Endodermal cell (in vitro differentiated cells): Measurements from ENCODE around the gene PPDPF. TPM values are rescaled to one million over a fixed set of nuclear protein-coding genes. Genes with fewer than 3 reads are reported as not detected.
"Not testable (repeated sequence)": the region's sequence is repeated elsewhere in the genome, so short reads cannot be mapped to it uniquely, and the experiment has no call there.

ENCODE experiments used
- DNase-seq: peaks from one replicate; pipeline ENCODE4 v3.0.0-alpha.2; 2017
- H3K27ac ChIP-seq: 2 replicates; pipeline ENCODE4 v1.5.1; 2013; ENCODE audit warnings: mild to moderate bottlenecking, low read depth, low read length, moderate library complexity
- H3K27me3 ChIP-seq: 2 replicates; pipeline ENCODE4 v1.6.1; 2013; ENCODE audit warnings: mild to moderate bottlenecking, low read length, moderate library complexity; ENCODE audit not compliant: insufficient read depth, control insufficient read depth, poor library complexity, severe bottlenecking
- H3K36me3 ChIP-seq: 2 replicates; pipeline ENCODE4 v1.7.0; 2013; ENCODE audit warnings: mild to moderate bottlenecking, low read length, moderate library complexity; ENCODE audit not compliant: control insufficient read depth, insufficient read depth
- H3K4me1 ChIP-seq: one replicate; pipeline ENCODE4 v1.7.0; 2013; ENCODE audit warnings: low read length; ENCODE audit not compliant: control insufficient read depth, insufficient read depth
- H3K4me3 ChIP-seq: 2 replicates; pipeline ENCODE4 v1.5.1; 2013; ENCODE audit warnings: mild to moderate bottlenecking, low read length, moderate library complexity
- H3K9ac ChIP-seq: 2 replicates; pipeline ENCODE4 v1.6.1; 2013; ENCODE audit warnings: mild to moderate bottlenecking, low read length, moderate library complexity; ENCODE audit not compliant: poor library complexity, severe bottlenecking; ENCODE audit errors: extremely low read depth
- H3K9me3 ChIP-seq: 2 replicates; pipeline ENCODE4 v1.6.1; 2013; ENCODE audit warnings: mild to moderate bottlenecking, low read length, moderate library complexity; ENCODE audit not compliant: control insufficient read depth
- H3K27ac Mint-ChIP-seq: 2 replicates; pipeline ENCODE4 v1.8.0; 2020; ENCODE audit warnings: mixed read lengths
- H3K27me3 Mint-ChIP-seq: 2 replicates; pipeline ENCODE4 v1.8.0; 2021; ENCODE audit warnings: mild to moderate bottlenecking, mixed read lengths; ENCODE audit not compliant: insufficient read depth
- H3K36me3 Mint-ChIP-seq: 2 replicates; pipeline ENCODE4 v1.8.0; 2020; ENCODE audit warnings: low read depth, mixed read lengths
- H3K4me1 Mint-ChIP-seq: 2 replicates; pipeline ENCODE4 v1.8.0; 2020; ENCODE audit warnings: mixed read lengths
- H3K4me3 Mint-ChIP-seq: 2 replicates; pipeline ENCODE4 v1.8.0; 2020; ENCODE audit warnings: mild to moderate bottlenecking, moderate library complexity, mixed read lengths
- H3K9me3 Mint-ChIP-seq: 2 replicates; pipeline ENCODE4 v1.8.0; 2020; ENCODE audit warnings: mild to moderate bottlenecking, mixed read lengths
- CTCF ChIP-seq: fragments of 200-600 bp; sonication (generic); conservative IDR thresholded peaks from 2 replicates; pipeline ENCODE4 v1.5.0; 2021; ENCODE audit warnings: antibody characterized with exemption, mild to moderate bottlenecking
- WGBS, 2 experiments: methylation state at CpG; one replicate each; pipeline versions ENCODE4 v1.1.5 to v1.1.7; 2013; ENCODE audit warnings: missing lambda C conversion rate in 2 of 2, mixed read lengths in 1 of 2; ENCODE audit not compliant: insufficient coverage in 1 of 2, insufficient read length in 1 of 2; 5-methylcytosine and 5-hydroxymethylcytosine counted together
- total RNA-seq, 2 donors: library from RNA; stranded (reverse); fragmentation: NEBNext Ultra II Directional in 1 of 2; extraction: Animal tissue kit (Norgen Biotek cat#: 25700) in 1 of 2; gene quantifications; 2 replicates in 1 of 2; 3 replicates in 1 of 2; pipeline ENCODE4 v1.2.1, GENCODE V29; 2021

PPDPF gene
- total RNA-seq, 2 donors from 2014 or later, result 247 to 296 TPM

GRCh38 chr20:63558804-63559484 lies 38.4 kb downstream of the PPDPF start:
- no peaks in the 10 kb centered on the region for H3K27me3 Mint-ChIP-seq
- H3K9me3 Mint-ChIP-seq, result no peaks in the 10 kb centered on the region
- Histone ChIP-seq H3K9me3 (no peaks in the 10 kb centered on the region), H3K4me1 (no peaks in the 10 kb centered on the region), H3K4me3 (no peak overlapping the region), H3K27me3 (no peaks in the 10 kb centered on the region), H3K9ac (no peak overlapping the region), H3K27ac (no peak overlapping the region), H3K36me3 (peaks cover 7% of the 10 kb centered on the region)
- WGBS, 2 experiments, result 96 to 98% methylated on average over 8 to 14 of the region's 14 CpGs
- no peaks in the 10 kb centered on the region for H3K4me1 Mint-ChIP-seq
- no peak overlapping the region for H3K27ac Mint-ChIP-seq
- no peak for TF ChIP-seq CTCF
- peaks cover 12% of the 10 kb centered on the region for H3K36me3 Mint-ChIP-seq
- no peak overlapping the region for H3K4me3 Mint-ChIP-seq
- no peak for DNase-seq

GRCh38 chr20:63559485-63560332 lies 39.1 kb downstream of the PPDPF start:
- not testable (repeated sequence) for H3K27me3 Mint-ChIP-seq, H3K27ac Mint-ChIP-seq, H3K36me3 ChIP-seq, H3K4me1 Mint-ChIP-seq, H3K9me3 Mint-ChIP-seq, H3K27me3 ChIP-seq, H3K9me3 ChIP-seq, H3K4me3 Mint-ChIP-seq, H3K27ac ChIP-seq, H3K4me1 ChIP-seq, H3K9ac ChIP-seq, DNase-seq, H3K4me3 ChIP-seq
- WGBS, 2 experiments, result 93% methylated on average over 18 to 30 of the region's 31 CpGs
- peaks cover 12% of the 10 kb centered on the region for H3K36me3 Mint-ChIP-seq

- Mint-ChIP-seq H3K36me3 (peaks cover 12% of the 10 kb centered on the region), H3K27ac (no peak overlapping the region), H3K27me3 (no peaks in the 10 kb centered on the region), H3K4me1 (no peaks in the 10 kb centered on the region), H3K9me3 (no peaks in the 10 kb centered on the region), H3K4me3 (no peak overlapping the region)
- H3K4me3 ChIP-seq, result no peak overlapping the region
- no peak overlapping the region for H3K9ac ChIP-seq
- no peak for TF ChIP-seq CTCF
- 92 to 96% methylated on average over 5 to 16 of the region's 16 CpGs for WGBS, 2 experiments
- DNase-seq, result no peak
- H3K4me1 ChIP-seq, result no peaks in the 10 kb centered on the region
- H3K9me3 ChIP-seq, result no peaks in the 10 kb centered on the region
- no peaks in the 10 kb centered on the region for H3K27me3 ChIP-seq
- H3K36me3 ChIP-seq, result peaks cover 7% of the 10 kb centered on the region
- no peak overlapping the region for H3K27ac ChIP-seq
Measured at GRCh38 chr20:63560333-63560805, 39.8 kb downstream of the PPDPF start.
